ENCODE results near the gene POU2F1.
A peak's percentile ranks its signal among the peaks of the same experiment; 100 is the strongest.

Gene POU2F1

GRCh38 chr1:167220537-167221125 is at the start of gene POU2F1:
TSS of gene POU2F1 (plus strand) at chr1:167220886. CDS start at chr1:167220898, 12 bp downstream.
- peaks cover 45% of the 10 kb centered on the region for H3K4me1 Mint-ChIP-seq

GRCh38 chr1:167171286-167171929 is 49.3 kb upstream of the POU2F1 start:
- Mint-ChIP-seq H3K4me1 (no peaks in the 10 kb centered on the region), H3K9me3 (no peaks in the 10 kb centered on the region), H3K27ac (ENCODE audit: low read depth) (no peak overlapping the region), H3K36me3 (ENCODE audit: insufficient read depth) (no peaks in the 10 kb centered on the region), H3K4me3 (no peak overlapping the region), H3K27me3 (peaks cover 54% of the 10 kb centered on the region)
- DNase-seq (ENCODE audit: low spot score in 2 of 2) (no peak), ATAC-seq (replicated peaks; ENCODE audit: extremely low read depth, poor library complexity, severe bottlenecking) (no peak)

More at GRCh38 chr1:167220537-167221125, at the start of gene POU2F1:
- H3K36me3 Mint-ChIP-seq (ENCODE audit: insufficient read depth) = peaks cover 16% of the 10 kb centered on the region
- DNase-seq (ENCODE audit: low spot score in 2 of 2) (peak; percentile 94 to 97), ATAC-seq (replicated peaks; ENCODE audit: extremely low read depth, poor library complexity, severe bottlenecking) (peak; percentile 75)
- H3K27me3 Mint-ChIP-seq = no peaks in the 10 kb centered on the region
- peak within 1 kb of the TSS; percentile 94 for H3K4me3 Mint-ChIP-seq
- H3K9me3 Mint-ChIP-seq = no peaks in the 10 kb centered on the region
- H3K27ac Mint-ChIP-seq (ENCODE audit: low read depth) = peak within 1 kb of the TSS; percentile 88

GRCh38 chr1:167173516-167174184 is 47.0 kb upstream of the POU2F1 start:
- peaks cover 39% of the 10 kb centered on the region for H3K27me3 Mint-ChIP-seq
- ATAC-seq (replicated peaks; ENCODE audit: extremely low read depth, poor library complexity, severe bottlenecking) (no peak), DNase-seq (ENCODE audit: low spot score in 2 of 2) (no peak)
- no peak overlapping the region for H3K4me3 Mint-ChIP-seq
- H3K27ac Mint-ChIP-seq (ENCODE audit: low read depth) = no peak overlapping the region
- no peaks in the 10 kb centered on the region for H3K4me1 Mint-ChIP-seq
- H3K36me3 Mint-ChIP-seq (ENCODE audit: insufficient read depth) = no peaks in the 10 kb centered on the region
- H3K9me3 Mint-ChIP-seq = no peaks in the 10 kb centered on the region

GRCh38 chr1:167175901-167176300 is 44.8 kb upstream of the POU2F1 start:
- H3K9me3 Mint-ChIP-seq = no peaks in the 10 kb centered on the region
- H3K4me1 Mint-ChIP-seq = no peaks in the 10 kb centered on the region
- ATAC-seq (replicated peaks; ENCODE audit: extremely low read depth, poor library complexity, severe bottlenecking) (no peak), DNase-seq (ENCODE audit: low spot score in 2 of 2) (no peak)
- no peak overlapping the region for H3K27ac Mint-ChIP-seq (ENCODE audit: low read depth)
- H3K36me3 Mint-ChIP-seq (ENCODE audit: insufficient read depth) = no peaks in the 10 kb centered on the region
- no peak overlapping the region for H3K4me3 Mint-ChIP-seq
- H3K27me3 Mint-ChIP-seq = peaks cover 19% of the 10 kb centered on the region

GRCh38 chr1:167178831-167179230 is 41.9 kb upstream of the POU2F1 start:
- Mint-ChIP-seq H3K36me3 (ENCODE audit: insufficient read depth) (no peaks in the 10 kb centered on the region), H3K27me3 (peaks cover 6% of the 10 kb centered on the region), H3K4me1 (no peaks in the 10 kb centered on the region), H3K9me3 (no peaks in the 10 kb centered on the region), H3K4me3 (no peak overlapping the region), H3K27ac (ENCODE audit: low read depth) (no peak overlapping the region)
- ATAC-seq (replicated peaks; ENCODE audit: extremely low read depth, poor library complexity, severe bottlenecking) (no peak), DNase-seq (ENCODE audit: low spot score in 2 of 2) (no peak)

GRCh38 chr1:167182571-167183320 is 37.9 kb upstream of the POU2F1 start:
- Mint-ChIP-seq H3K36me3 (ENCODE audit: insufficient read depth) (no peaks in the 10 kb centered on the region), H3K27ac (ENCODE audit: low read depth) (no peak overlapping the region), H3K27me3 (no peaks in the 10 kb centered on the region), H3K9me3 (no peaks in the 10 kb centered on the region), H3K4me1 (no peaks in the 10 kb centered on the region), H3K4me3 (no peak overlapping the region)
- DNase-seq (ENCODE audit: low spot score in 2 of 2) (no peak), ATAC-seq (replicated peaks; ENCODE audit: extremely low read depth, poor library complexity, severe bottlenecking) (no peak)

- DNase-seq (ENCODE audit: low spot score in 2 of 2) = no peak
- H3K27ac Mint-ChIP-seq (ENCODE audit: low read depth) = no peak overlapping the region
- H3K36me3 Mint-ChIP-seq (ENCODE audit: insufficient read depth) = no peaks in the 10 kb centered on the region
- H3K4me1 Mint-ChIP-seq = no peaks in the 10 kb centered on the region
- H3K4me3 Mint-ChIP-seq = no peak overlapping the region
- no peak for ATAC-seq (replicated peaks; ENCODE audit: extremely low read depth, poor library complexity, severe bottlenecking)
- H3K27me3 Mint-ChIP-seq = peaks cover 9% of the 10 kb centered on the region
- H3K9me3 Mint-ChIP-seq = no peaks in the 10 kb centered on the region
These were observed 36.6 kb upstream of the POU2F1 start for GRCh38 chr1:167184081-167184480.

- no peak for ATAC-seq (replicated peaks; ENCODE audit: extremely low read depth, poor library complexity, severe bottlenecking)
- H3K4me3 Mint-ChIP-seq = no peak overlapping the region
- no peaks in the 10 kb centered on the region for H3K4me1 Mint-ChIP-seq
- DNase-seq (ENCODE audit: low spot score in 2 of 2) = no peak
- no peaks in the 10 kb centered on the region for H3K36me3 Mint-ChIP-seq (ENCODE audit: insufficient read depth)
- H3K9me3 Mint-ChIP-seq = no peaks in the 10 kb centered on the region
- H3K27ac Mint-ChIP-seq (ENCODE audit: low read depth) = no peak overlapping the region
- H3K27me3 Mint-ChIP-seq = peaks cover 19% of the 10 kb centered on the region
These were observed 35.6 kb upstream of the POU2F1 start for GRCh38 chr1:167185062-167185461.

- peaks cover 29% of the 10 kb centered on the region for H3K27me3 Mint-ChIP-seq
- DNase-seq (ENCODE audit: low spot score in 2 of 2) (no peak), ATAC-seq (replicated peaks; ENCODE audit: extremely low read depth, poor library complexity, severe bottlenecking) (no peak)
- no peaks in the 10 kb centered on the region for H3K9me3 Mint-ChIP-seq
- no peaks in the 10 kb centered on the region for H3K4me1 Mint-ChIP-seq
- H3K36me3 Mint-ChIP-seq (ENCODE audit: insufficient read depth) = no peaks in the 10 kb centered on the region
- H3K27ac Mint-ChIP-seq (ENCODE audit: low read depth) = no peak overlapping the region
- no peak overlapping the region for H3K4me3 Mint-ChIP-seq
These were observed 34.6 kb upstream of the POU2F1 start for GRCh38 chr1:167185974-167186657.

GRCh38 chr1:167186771-167187170 is 33.9 kb upstream of the POU2F1 start:
- H3K27me3 Mint-ChIP-seq = peaks cover 31% of the 10 kb centered on the region
- DNase-seq (ENCODE audit: low spot score in 2 of 2) = no peak
- no peaks in the 10 kb centered on the region for H3K9me3 Mint-ChIP-seq
- no peak overlapping the region for H3K4me3 Mint-ChIP-seq
- no peaks in the 10 kb centered on the region for H3K4me1 Mint-ChIP-seq
- no peaks in the 10 kb centered on the region for H3K36me3 Mint-ChIP-seq (ENCODE audit: insufficient read depth)
- ATAC-seq (replicated peaks; ENCODE audit: extremely low read depth, poor library complexity, severe bottlenecking) = no peak
- no peak overlapping the region for H3K27ac Mint-ChIP-seq (ENCODE audit: low read depth)

- ATAC-seq (replicated peaks; ENCODE audit: extremely low read depth, poor library complexity, severe bottlenecking) = no peak
- no peak for DNase-seq (ENCODE audit: low spot score in 2 of 2)
- H3K4me3 Mint-ChIP-seq = no peak overlapping the region
- no peaks in the 10 kb centered on the region for H3K4me1 Mint-ChIP-seq
- H3K27ac Mint-ChIP-seq (ENCODE audit: low read depth) = no peak overlapping the region
- no peaks in the 10 kb centered on the region for H3K9me3 Mint-ChIP-seq
- H3K27me3 Mint-ChIP-seq = peaks cover 46% of the 10 kb centered on the region
- H3K36me3 Mint-ChIP-seq (ENCODE audit: insufficient read depth) = no peaks in the 10 kb centered on the region
These were observed 29.9 kb upstream of the POU2F1 start for GRCh38 chr1:167190747-167191237.

GRCh38 chr1:167191958-167192357 is 28.7 kb upstream of the POU2F1 start:
- Mint-ChIP-seq H3K9me3 (no peaks in the 10 kb centered on the region), H3K27me3 (peaks cover 46% of the 10 kb centered on the region), H3K36me3 (ENCODE audit: insufficient read depth) (no peaks in the 10 kb centered on the region), H3K4me3 (no peak overlapping the region), H3K4me1 (no peaks in the 10 kb centered on the region), H3K27ac (ENCODE audit: low read depth) (no peak overlapping the region)
- no peak for DNase-seq (ENCODE audit: low spot score in 2 of 2)
- no peak for ATAC-seq (replicated peaks; ENCODE audit: extremely low read depth, poor library complexity, severe bottlenecking)
